Posterior vena cava (tissue), 2 donors: ENCODE measurements around the gene CHPT1. TPM values are rescaled to one million over a fixed set of nuclear protein-coding genes. Genes with fewer than 3 reads are reported as not detected.
"Not testable (repeated sequence)": the region's sequence is repeated elsewhere in the genome, so short reads cannot be mapped to it uniquely, and the experiment has no call there.

Experiments
- DNase-seq: peaks from one replicate; pipeline ENCODE4 v3.0.0-alpha.2; 2020; ENCODE audit warnings: low spot score
- intact Hi-C, 2 donors: fragments of 100-400 bp; cut with DNase I; formaldehyde crosslinking; loops; one replicate each; pipeline versions ENCODE4 v1.14.1 to v1.14.2; 2022 to 2023
- total RNA-seq, 2 donors: library from RNA; stranded (reverse); fragmentation: NEBNext Ultra II Directional; extraction: Animal tissue kit (Norgen Biotek cat#: 25700); gene quantifications; one replicate each; pipeline ENCODE4 v1.2.1, GENCODE V29; 2021
- donor health status: DM: yes; HTN: yes; CAD: no.
- donor health status: DM: yes; HTN: yes; CAD: no.

Gene CHPT1
- total RNA-seq, 2 donors from 2014 or later = 45.6 to 49.1 TPM

GRCh38 chr12:101680240-101680639, 17.2 kb upstream of the CHPT1 start:
- intact Hi-C loops = no loop called here
- no peak for DNase-seq

GRCh38 chr12:101680647-101681046, 16.8 kb upstream of the CHPT1 start:
- no peak for DNase-seq
- intact Hi-C loops = no loop called here

- DNase-seq, intact Hi-C loops: not testable (repeated sequence)
Observed at GRCh38 chr12:101681627-101682026, 15.8 kb upstream of the CHPT1 start.

GRCh38 chr12:101685092-101685491, 12.3 kb upstream of the CHPT1 start:
- intact Hi-C loops = no loop called here

GRCh38 chr12:101686176-101686575, 11.3 kb upstream of the CHPT1 start:
- intact Hi-C loops = no loop called here

More at GRCh38 chr12:101685092-101685491, 12.3 kb upstream of the CHPT1 start:
- no peak for DNase-seq

GRCh38 chr12:101690544-101691098, 6.8 kb upstream of the CHPT1 start:
- no peak for DNase-seq
- intact Hi-C loops = no loop called here

More at GRCh38 chr12:101686176-101686575, 11.3 kb upstream of the CHPT1 start:
- no peak for DNase-seq

- no peak for DNase-seq
- intact Hi-C loops = no loop called here
Observed at GRCh38 chr12:101691503-101692096, 5.8 kb upstream of the CHPT1 start.

GRCh38 chr12:101694297-101694848, 3.1 kb upstream of the CHPT1 start:
- no peak for DNase-seq
- intact Hi-C loops = no loop called here

GRCh38 chr12:101694986-101695385, 2.5 kb upstream of the CHPT1 start:
- intact Hi-C loops = no loop called here
- no peak for DNase-seq

GRCh38 chr12:101695706-101696105, 1.7 kb upstream of the CHPT1 start:
- DNase-seq = no peak
- intact Hi-C loops = no loop called here

- peak; percentile 86 for DNase-seq
- intact Hi-C loops = no loop called here
Observed at GRCh38 chr12:101696251-101697196, 916 bp upstream of the CHPT1 start.

- peak; percentile 88 for DNase-seq
- intact Hi-C loops = no loop called here
Observed at GRCh38 chr12:101697930-101698799, 725 bp downstream of the CHPT1 start.

- DNase-seq = no peak
- intact Hi-C loops = no loop called here
Observed at GRCh38 chr12:101698800-101699347, 1.4 kb downstream of the CHPT1 start.

GRCh38 chr12:101700299-101700820, 2.9 kb downstream of the CHPT1 start:
- intact Hi-C loops = no loop called here
- DNase-seq = no peak

- intact Hi-C loops = no loop called here
Observed at GRCh38 chr12:101703487-101703886, 6.0 kb downstream of the CHPT1 start.

GRCh38 chr12:101706403-101706802, 9.0 kb downstream of the CHPT1 start:
- DNase-seq = no peak
- intact Hi-C loops = no loop called here

More at GRCh38 chr12:101703487-101703886, 6.0 kb downstream of the CHPT1 start:
- no peak for DNase-seq

- intact Hi-C loops = no loop called here
- DNase-seq = no peak
Observed at GRCh38 chr12:101707131-101707782, 9.8 kb downstream of the CHPT1 start.

GRCh38 chr12:101710288-101710687, 12.8 kb downstream of the CHPT1 start:
- intact Hi-C loops = no loop called here
- DNase-seq = no peak
